Measurements from ENCODE around the gene WDSUB1.
A peak's percentile ranks its signal among the peaks of the same experiment; 100 is the strongest.

WDSUB1 gene

DNA sequence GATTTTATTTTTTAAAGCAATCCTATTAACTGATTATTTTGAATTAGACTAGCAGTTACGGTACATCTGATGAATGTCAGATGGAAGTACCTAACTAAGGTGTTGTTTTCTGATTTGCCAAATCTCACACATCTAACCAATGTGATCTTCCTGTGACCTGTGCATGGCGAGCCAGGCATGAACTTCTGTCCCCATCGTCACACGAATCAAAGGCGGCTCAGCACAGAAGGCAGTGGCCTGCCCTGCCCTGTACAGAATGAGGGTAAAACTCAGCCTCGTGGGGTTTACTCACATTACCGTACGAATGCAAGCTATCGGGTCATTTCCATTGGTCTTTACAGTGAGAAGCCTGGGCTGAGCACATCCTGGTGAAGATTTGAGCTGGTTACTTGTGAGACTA lies 87.3 kb downstream of the WDSUB1 start:
- peak overlapping the region in 1 of 2 donors; percentile 85 for H3K27ac ChIP-seq
- no peak for DNase-seq (ENCODE audit: low spot score)
- TF ChIP-seq, protein P1, sequence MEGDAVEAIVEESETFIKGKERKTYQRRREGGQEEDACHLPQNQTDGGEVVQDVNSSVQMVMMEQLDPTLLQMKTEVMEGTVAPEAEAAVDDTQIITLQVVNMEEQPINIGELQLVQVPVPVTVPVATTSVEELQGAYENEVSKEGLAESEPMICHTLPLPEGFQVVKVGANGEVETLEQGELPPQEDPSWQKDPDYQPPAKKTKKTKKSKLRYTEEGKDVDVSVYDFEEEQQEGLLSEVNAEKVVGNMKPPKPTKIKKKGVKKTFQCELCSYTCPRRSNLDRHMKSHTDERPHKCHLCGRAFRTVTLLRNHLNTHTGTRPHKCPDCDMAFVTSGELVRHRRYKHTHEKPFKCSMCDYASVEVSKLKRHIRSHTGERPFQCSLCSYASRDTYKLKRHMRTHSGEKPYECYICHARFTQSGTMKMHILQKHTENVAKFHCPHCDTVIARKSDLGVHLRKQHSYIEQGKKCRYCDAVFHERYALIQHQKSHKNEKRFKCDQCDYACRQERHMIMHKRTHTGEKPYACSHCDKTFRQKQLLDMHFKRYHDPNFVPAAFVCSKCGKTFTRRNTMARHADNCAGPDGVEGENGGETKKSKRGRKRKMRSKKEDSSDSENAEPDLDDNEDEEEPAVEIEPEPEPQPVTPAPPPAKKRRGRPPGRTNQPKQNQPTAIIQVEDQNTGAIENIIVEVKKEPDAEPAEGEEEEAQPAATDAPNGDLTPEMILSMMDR (IDR thresholded peaks at IDR 0.05): no peak

DNA sequence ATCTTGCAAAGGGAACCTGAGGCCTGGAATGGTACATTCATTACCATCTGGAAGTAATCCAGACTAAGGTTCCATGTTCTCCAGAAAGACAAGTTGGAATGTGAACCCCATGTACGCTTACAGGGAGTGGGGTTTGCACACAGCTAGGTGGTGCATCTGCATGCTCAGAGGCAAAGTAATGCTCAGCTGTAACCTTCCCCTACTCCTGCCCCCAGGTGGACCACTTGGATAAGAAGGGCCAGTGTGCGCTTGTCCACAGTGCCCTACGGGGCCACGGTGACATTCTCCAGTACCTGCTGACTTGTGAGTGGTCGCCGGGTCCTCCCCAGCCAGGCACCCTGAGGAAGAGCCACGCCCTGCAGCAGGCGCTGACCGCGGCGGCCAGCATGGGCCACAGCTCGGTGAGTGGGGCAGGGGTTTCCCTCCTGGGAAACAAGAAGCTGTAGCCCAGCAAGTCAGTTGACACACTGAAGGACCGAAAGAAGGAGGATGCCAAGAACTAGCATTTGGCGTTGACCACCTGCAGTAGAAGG lies 90.0 kb downstream of the WDSUB1 start:
- DNase-seq (ENCODE audit: low spot score): no peak
- no peak overlapping the region for H3K4me3 ChIP-seq
- TF ChIP-seq, protein P1 (IDR thresholded peaks at IDR 0.05): no peak
- peak overlapping the region in 1 of 2 donors; percentile 0 for H3K27ac ChIP-seq

More for the DNA sequence above, 87.3 kb downstream of the WDSUB1 start:
- H3K4me3 ChIP-seq: no peak overlapping the region

DNA sequence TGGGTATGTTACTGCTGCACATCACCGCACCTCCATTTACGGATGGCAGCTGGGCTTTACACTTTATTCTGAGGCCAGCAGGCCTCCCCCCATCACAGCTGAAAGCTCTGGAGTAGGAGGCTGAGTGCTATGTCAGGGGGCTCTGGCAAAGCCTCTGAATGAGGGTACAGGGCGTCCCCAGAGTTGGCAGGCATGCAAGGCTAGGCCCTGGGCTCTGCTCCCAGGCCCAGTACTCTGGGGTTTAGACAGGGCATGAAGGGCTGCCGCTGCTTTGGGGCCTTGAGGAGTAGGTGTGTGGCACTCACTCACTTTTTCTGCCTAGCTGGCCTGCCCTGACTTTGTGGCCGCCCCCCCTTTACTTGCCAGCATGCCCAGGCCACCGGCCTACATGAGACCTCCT lies 90.8 kb downstream of the WDSUB1 start:
- TF ChIP-seq, protein P1 (IDR thresholded peaks at IDR 0.05): no peak
- Histone ChIP-seq H3K4me3 (no peak overlapping the region), H3K27ac (peak overlapping the region in 1 of 2 donors; percentile 33)
- DNase-seq (ENCODE audit: low spot score): no peak

DNA sequence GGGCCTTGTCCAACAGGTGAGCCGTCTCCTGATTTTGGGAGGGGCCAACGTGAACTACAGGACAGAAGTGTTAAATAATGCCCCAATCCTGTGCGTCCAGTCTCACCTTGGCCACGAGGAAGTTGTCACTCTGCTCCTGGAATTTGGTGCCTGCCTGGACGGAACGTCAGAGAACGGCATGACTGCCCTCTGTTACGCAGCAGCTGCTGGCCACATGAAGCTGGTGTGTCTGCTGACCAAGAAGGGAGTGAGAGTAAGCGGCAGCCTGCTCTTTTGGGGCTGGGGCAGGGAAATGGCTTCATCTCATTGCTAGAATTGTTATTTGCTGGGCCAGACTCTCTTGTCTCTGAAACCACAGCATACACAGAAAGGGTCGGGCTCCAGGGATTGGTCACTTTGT lies 92.3 kb downstream of the WDSUB1 start:
- H3K27ac ChIP-seq: no peak overlapping the region
- H3K4me3 ChIP-seq: no peak overlapping the region
- no peak for DNase-seq (ENCODE audit: low spot score)
- TF ChIP-seq, protein P1 (IDR thresholded peaks at IDR 0.05): no peak

DNA sequence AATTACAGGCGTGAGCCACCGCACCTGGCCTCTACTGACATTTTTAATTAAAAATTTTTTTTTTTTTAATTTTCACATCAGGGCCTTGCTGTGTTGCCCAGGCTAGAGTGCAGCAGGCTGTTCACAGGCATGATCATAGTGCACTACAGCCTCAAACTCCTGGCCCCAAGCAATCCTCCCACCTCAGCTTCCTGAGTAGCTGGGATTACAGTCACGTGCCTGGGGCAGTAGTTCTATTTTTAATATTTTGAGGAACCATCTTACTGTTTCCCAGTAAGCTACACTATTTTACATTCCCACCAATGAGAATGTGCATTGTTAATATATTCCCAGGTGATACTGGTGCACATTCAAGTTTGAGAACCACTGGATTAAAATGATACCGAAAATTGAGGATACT lies 92.7 kb downstream of the WDSUB1 start:
- H3K4me3 ChIP-seq: no peak overlapping the region
- no peak overlapping the region for H3K27ac ChIP-seq
- TF ChIP-seq, protein P1 (IDR thresholded peaks at IDR 0.05): no peak
- DNase-seq (ENCODE audit: low spot score): no peak

DNA sequence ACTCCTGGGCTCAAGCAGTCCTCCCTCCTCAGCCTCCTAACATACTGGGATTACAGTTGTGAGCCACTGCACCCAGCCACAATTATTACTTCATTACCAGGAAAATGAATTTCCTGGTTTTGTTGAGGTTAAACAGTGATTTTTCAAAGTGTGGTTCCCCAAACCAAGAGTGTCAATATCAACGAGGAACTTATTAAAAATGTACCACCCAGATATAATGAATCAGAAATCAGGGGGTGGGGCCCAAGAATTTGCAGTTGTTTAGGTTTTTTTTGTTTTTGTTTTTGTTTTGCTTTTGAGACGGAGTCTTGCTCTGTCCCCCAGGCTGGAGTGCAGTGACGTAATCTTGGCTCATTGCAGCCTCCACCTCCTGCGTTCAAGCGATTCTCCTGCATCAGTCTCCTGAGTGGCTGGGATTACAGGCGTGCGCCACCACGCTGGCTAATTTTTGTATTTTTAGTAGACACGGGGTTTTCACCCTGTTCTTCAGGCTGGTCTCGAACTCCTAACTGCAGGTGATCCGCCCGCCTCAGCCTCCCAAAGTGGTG lies 94.1 kb downstream of the WDSUB1 start:
- TF ChIP-seq, protein P1 (IDR thresholded peaks at IDR 0.05): no peak
- no peak for DNase-seq (ENCODE audit: low spot score)
- Histone ChIP-seq H3K27ac (no peak overlapping the region), H3K4me3 (no peak overlapping the region)

DNA sequence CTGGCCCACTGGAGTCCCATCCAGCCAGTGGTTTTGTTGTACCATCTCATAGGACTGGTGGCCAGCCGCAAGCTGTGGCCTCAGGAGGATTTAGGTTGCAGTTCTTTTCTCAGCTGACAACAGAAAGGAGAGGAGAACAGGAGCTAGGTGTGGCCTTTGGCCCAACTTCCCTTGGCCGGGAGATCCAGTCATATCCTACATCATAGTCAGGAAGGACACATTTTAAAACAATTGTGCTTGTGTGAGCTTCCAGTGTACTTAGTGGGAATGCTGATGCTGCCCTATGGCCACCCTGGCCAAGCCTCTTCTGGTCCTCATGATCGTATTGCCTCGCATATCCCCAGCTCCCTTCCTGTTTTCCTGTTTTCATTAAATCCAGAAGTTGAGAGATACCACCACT lies 98.1 kb downstream of the WDSUB1 start:
- Histone ChIP-seq H3K4me3 (no peak overlapping the region), H3K27ac (no peak overlapping the region)
- no peak for DNase-seq (ENCODE audit: low spot score)
- TF ChIP-seq, protein P1 (IDR thresholded peaks at IDR 0.05): no peak

Measured in coronary artery (tissue), 2 donors.